ENCODE measurements around the gene NBPF1. TPM values are rescaled to one million over a fixed set of nuclear protein-coding genes. Genes with fewer than 3 reads are reported as not detected.
A peak's percentile ranks its signal among the peaks of the same experiment; 100 is the strongest.
"Not testable (repeated sequence)": the region's sequence is repeated elsewhere in the genome, so short reads cannot be mapped to it uniquely, and the experiment has no call there.

The NBPF1 gene
- total RNA-seq, 4 donors from 2014 or later = 10.0 to 23.5 (median 10.7) TPM

- H3K27me3 ChIP-seq; H3K36me3 ChIP-seq; DNase-seq; H3K9me3 ChIP-seq; intact Hi-C loops (cut with DNase I); H3K4me1 ChIP-seq; H3K27ac ChIP-seq; H3K4me3 ChIP-seq: not testable (repeated sequence)
- WGBS, 2 donors = no CpG with 5 or more reads among the region's 1 CpG
Observed at GRCh38 chr1:16565324-16565723, 48.0 kb downstream of the NBPF1 start.

GRCh38 chr1:16561035-16561434, 52.3 kb downstream of the NBPF1 start:
- H3K9me3 ChIP-seq; H3K4me1 ChIP-seq; H3K36me3 ChIP-seq; DNase-seq; intact Hi-C loops (cut with DNase I); H3K27me3 ChIP-seq; H3K4me3 ChIP-seq: not testable (repeated sequence)
- 33 to 34% methylated on average over 3 to 4 of the region's 4 CpGs for WGBS, 2 donors
- peak overlapping the region; percentile 35 to 58 (median 46) for H3K27ac ChIP-seq

- H3K9me3 ChIP-seq; H3K4me1 ChIP-seq; H3K4me3 ChIP-seq; H3K36me3 ChIP-seq; DNase-seq; H3K27ac ChIP-seq; intact Hi-C loops (cut with DNase I); H3K27me3 ChIP-seq: not testable (repeated sequence)
- 33 to 45% methylated on average over 6 of the region's 6 CpGs for WGBS, 2 donors
Observed at GRCh38 chr1:16560498-16560897, 52.9 kb downstream of the NBPF1 start.

GRCh38 chr1:16559688-16560087, 53.7 kb downstream of the NBPF1 start:
- intact Hi-C loops (cut with DNase I); DNase-seq; H3K4me1 ChIP-seq; H3K27me3 ChIP-seq; H3K36me3 ChIP-seq; H3K27ac ChIP-seq; H3K9me3 ChIP-seq; H3K4me3 ChIP-seq: not testable (repeated sequence)
- WGBS, 2 donors = no CpG with 5 or more reads among the region's 5 CpGs

- H3K27ac ChIP-seq; intact Hi-C loops (cut with DNase I); DNase-seq; H3K4me1 ChIP-seq; H3K36me3 ChIP-seq; H3K9me3 ChIP-seq; H3K4me3 ChIP-seq; H3K27me3 ChIP-seq: not testable (repeated sequence)
- WGBS, 2 donors = 98% methylated on average over 3 of the region's 3 CpGs; no CpG with 5 or more reads in 1 of the 2 donors
Observed at GRCh38 chr1:16557034-16557433, 56.3 kb downstream of the NBPF1 start.

GRCh38 chr1:16553244-16553643, 60.1 kb downstream of the NBPF1 start:
- intact Hi-C loops (cut with DNase I); H3K36me3 ChIP-seq: not testable (repeated sequence)

GRCh38 chr1:16550212-16550918, 63.0 kb downstream of the NBPF1 start:
- H3K4me3 ChIP-seq; H3K9me3 ChIP-seq; H3K36me3 ChIP-seq; H3K4me1 ChIP-seq; H3K27ac ChIP-seq; H3K27me3 ChIP-seq; intact Hi-C loops (cut with DNase I); DNase-seq: not testable (repeated sequence)
- 88% methylated on average over 1 of the region's 1 CpG; no CpG with 5 or more reads in 1 of the 2 donors for WGBS, 2 donors

More at GRCh38 chr1:16553244-16553643, 60.1 kb downstream of the NBPF1 start:
- DNase-seq, H3K27ac ChIP-seq, H3K4me3 ChIP-seq, H3K4me1 ChIP-seq, H3K9me3 ChIP-seq, H3K27me3 ChIP-seq: not testable (repeated sequence)
- WGBS, 2 donors = 90 to 91% methylated on average over 8 of the region's 11 CpGs

GRCh38 chr1:16549545-16549944, 63.8 kb downstream of the NBPF1 start:
- H3K27ac ChIP-seq; H3K27me3 ChIP-seq; intact Hi-C loops (cut with DNase I); H3K4me1 ChIP-seq; H3K4me3 ChIP-seq; H3K36me3 ChIP-seq; DNase-seq; H3K9me3 ChIP-seq: not testable (repeated sequence)
- 44 to 50% methylated on average over 1 of the region's 1 CpG for WGBS, 2 donors

GRCh38 chr1:16547502-16548241, 65.7 kb downstream of the NBPF1 start:
- H3K4me3 ChIP-seq; DNase-seq; H3K4me1 ChIP-seq; intact Hi-C loops (cut with DNase I); H3K9me3 ChIP-seq; H3K27me3 ChIP-seq; H3K36me3 ChIP-seq; H3K27ac ChIP-seq: not testable (repeated sequence)
- WGBS, 2 donors = 90 to 100% methylated on average over 1 to 2 of the region's 41 CpGs

- not testable (repeated sequence) for DNase-seq, H3K27ac ChIP-seq
Observed at GRCh38 chr1:16545682-16546095, 67.7 kb downstream of the NBPF1 start.

GRCh38 chr1:16540421-16540893, 72.9 kb downstream of the NBPF1 start:
- peaks cover 0 to 22% (median 4%) of the 10 kb centered on the region in 4 donors for H3K27me3 ChIP-seq
- 45 to 73% methylated on average over 2 of the region's 2 CpGs for WGBS, 2 donors
- H3K9me3 ChIP-seq; H3K4me1 ChIP-seq; DNase-seq; H3K4me3 ChIP-seq; H3K27ac ChIP-seq; intact Hi-C loops (cut with DNase I); H3K36me3 ChIP-seq: not testable (repeated sequence)

More at GRCh38 chr1:16545682-16546095, 67.7 kb downstream of the NBPF1 start:
- WGBS, 2 donors = 33 to 53% methylated on average over 5 to 10 of the region's 16 CpGs
- H3K36me3 ChIP-seq; intact Hi-C loops (cut with DNase I); H3K4me1 ChIP-seq; H3K4me3 ChIP-seq; H3K27me3 ChIP-seq; H3K9me3 ChIP-seq: not testable (repeated sequence)

GRCh38 chr1:16537528-16537927, 75.8 kb downstream of the NBPF1 start:
- DNase-seq; H3K27ac ChIP-seq; H3K9me3 ChIP-seq; H3K36me3 ChIP-seq; H3K4me3 ChIP-seq; intact Hi-C loops (cut with DNase I): not testable (repeated sequence)
- H3K4me1 ChIP-seq = peaks cover 0 to 18% (median 0%) of the 10 kb centered on the region in 3 donors
- H3K27me3 ChIP-seq = peaks cover 0 to 43% (median 9%) of the 10 kb centered on the region in 4 donors
- WGBS, 2 donors = 71 to 87% methylated on average over 6 of the region's 6 CpGs

- intact Hi-C loops (cut with DNase I); H3K36me3 ChIP-seq; H3K9me3 ChIP-seq; H3K4me3 ChIP-seq; DNase-seq; H3K27ac ChIP-seq: not testable (repeated sequence)
- WGBS, 2 donors = 81 to 87% methylated on average over 9 to 15 of the region's 15 CpGs
- H3K27me3 ChIP-seq = peaks cover 3 to 51% (median 10%) of the 10 kb centered on the region in 4 donors
- H3K4me1 ChIP-seq = peaks cover 0 to 18% (median 0%) of the 10 kb centered on the region in 3 donors
Observed at GRCh38 chr1:16536796-16537195, 76.6 kb downstream of the NBPF1 start.

All from esophagus squamous epithelium (tissue), 5 donors.